Activated CD4-positive, alpha-beta T cell treated with anti-CD3 and anti-CD28 coated beads, Interleukin-2, Interleukin-6, amounts not matched to agents 100 ng/mL and 50 ng/mL, durations not matched to agents 16 hours and 8 hours (primary cell): ENCODE results near the gene LYZL1.
A peak's percentile ranks its signal among the peaks of the same experiment; 100 is the strongest.
"Not testable (repeated sequence)": the region's sequence is repeated elsewhere in the genome, so short reads cannot be mapped to it uniquely, and the experiment has no call there.

ENCODE experiments used
- DNase-seq: peaks from one replicate; pipeline ENCODE4 v3.0.0-alpha.2; 2020

Gene LYZL1

GRCh38 chr10:29265210-29265768 is 23.6 kb upstream of the LYZL1 start:
- DNase-seq: no peak

GRCh38 chr10:29266641-29267040 is 22.2 kb upstream of the LYZL1 start:
- DNase-seq: no peak

DNA sequence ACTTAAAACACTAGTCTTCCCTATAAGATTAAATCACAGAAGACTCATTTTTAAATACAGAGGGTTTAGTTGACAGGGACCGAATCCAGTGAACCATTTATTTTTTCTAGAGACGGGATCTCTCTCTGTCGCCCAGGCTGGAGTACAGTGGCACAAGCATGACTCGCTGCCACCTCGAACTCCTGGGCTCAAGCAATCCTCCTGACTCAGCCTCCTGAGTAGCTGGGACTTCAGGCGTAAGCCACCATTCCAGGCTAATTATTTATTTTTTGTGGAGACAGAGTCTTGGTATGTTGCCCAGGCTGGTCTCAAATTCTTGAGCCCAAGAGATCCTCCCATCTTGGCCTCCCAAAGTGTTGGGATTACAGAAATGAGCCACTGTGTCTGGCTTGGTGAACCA is 20.9 kb upstream of the LYZL1 start:
- DNase-seq: no peak

GRCh38 chr10:29269486-29269885 is 19.4 kb upstream of the LYZL1 start:
- no peak for DNase-seq

GRCh38 chr10:29270883-29271282 is 18.0 kb upstream of the LYZL1 start:
- DNase-seq: no peak

- no peak for DNase-seq
Observed at GRCh38 chr10:29271877-29272276, 17.0 kb upstream of the LYZL1 start.

DNA sequence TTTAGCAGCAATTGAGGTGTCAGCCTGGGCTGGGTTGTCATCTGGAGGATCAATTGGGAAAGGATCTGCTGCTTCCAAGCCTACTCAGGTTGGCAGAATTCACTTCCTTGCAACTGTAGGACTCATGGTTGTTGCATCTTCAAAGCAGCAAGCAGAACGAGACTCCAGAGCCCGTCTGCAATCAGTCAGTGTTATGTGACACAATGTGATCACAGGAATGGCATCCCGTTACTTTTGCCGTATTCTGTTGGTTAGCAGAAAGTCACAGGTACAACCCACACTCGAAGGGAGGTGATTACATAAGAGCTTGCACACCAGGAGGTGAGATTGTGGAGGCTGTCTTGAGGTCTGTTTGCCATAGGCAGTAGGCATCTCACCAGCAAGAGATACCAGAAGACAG is 15.4 kb upstream of the LYZL1 start:
- no peak for DNase-seq

GRCh38 chr10:29276251-29276850 is 12.5 kb upstream of the LYZL1 start:
- no peak for DNase-seq

- DNase-seq: no peak
Observed at GRCh38 chr10:29277296-29277695, 11.6 kb upstream of the LYZL1 start.

DNA sequence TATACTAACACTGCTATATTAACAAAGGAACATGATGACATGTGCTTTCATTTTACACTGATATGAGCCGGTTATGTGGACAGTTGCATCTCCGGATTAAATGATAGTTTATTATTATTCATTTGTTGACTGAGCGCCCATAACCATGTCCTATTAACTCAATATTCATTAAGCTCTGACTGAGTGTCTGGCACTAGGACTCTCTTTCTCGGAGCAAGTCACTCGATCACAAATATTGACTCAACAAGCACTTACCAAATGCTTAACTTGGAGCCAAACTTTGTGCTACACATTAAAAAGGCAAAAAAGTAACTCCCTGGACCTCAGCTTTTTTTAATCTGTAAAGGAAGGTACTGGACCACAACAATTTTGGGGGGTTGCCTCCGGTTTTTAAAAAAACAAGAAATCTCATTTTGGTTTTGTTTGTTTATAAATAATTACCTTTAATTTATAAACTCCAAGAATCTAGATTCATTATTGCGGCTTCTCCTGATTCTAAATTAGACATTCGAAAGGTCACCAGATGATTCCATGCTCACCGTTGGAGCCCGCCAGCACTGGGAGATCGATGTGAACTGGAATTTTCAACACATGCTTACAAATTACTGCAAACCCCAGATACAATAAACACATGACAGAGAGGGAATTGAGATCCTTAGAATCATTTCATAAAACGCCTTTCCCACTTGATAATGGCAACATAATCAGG is 8.9 kb upstream of the LYZL1 start:
- DNase-seq: no peak

- DNase-seq: no peak
Observed at GRCh38 chr10:29280488-29280840, 8.4 kb upstream of the LYZL1 start.

GRCh38 chr10:29285624-29286051 is 3.2 kb upstream of the LYZL1 start:
- no peak for DNase-seq

GRCh38 chr10:29287635-29288034 is 1.2 kb upstream of the LYZL1 start:
- DNase-seq: no peak

DNA sequence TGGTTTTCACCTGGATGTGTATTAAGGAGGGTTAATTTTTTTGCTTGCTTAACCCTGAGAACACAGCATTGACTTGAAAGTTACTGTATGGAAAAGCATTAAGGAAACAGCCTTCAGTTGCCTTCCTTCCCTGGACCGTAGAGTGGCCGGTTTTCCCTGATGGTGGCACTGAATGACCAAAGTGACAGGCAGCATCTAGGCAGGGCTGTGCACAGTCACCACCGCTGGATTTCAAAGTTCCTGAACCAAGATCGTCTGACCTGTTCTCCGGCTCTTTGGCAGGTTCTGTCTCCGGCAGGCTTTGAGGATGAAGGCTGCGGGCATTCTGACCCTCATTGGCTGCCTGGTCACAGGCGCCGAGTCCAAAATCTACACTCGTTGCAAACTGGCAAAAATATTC is 2.7 kb downstream of the LYZL1 start:
- DNase-seq: not testable (repeated sequence)

- not testable (repeated sequence) for DNase-seq
Observed at GRCh38 chr10:29292406-29292805, 3.5 kb downstream of the LYZL1 start.

- no peak for DNase-seq
Observed at GRCh38 chr10:29295813-29296212, 6.9 kb downstream of the LYZL1 start.

DNA sequence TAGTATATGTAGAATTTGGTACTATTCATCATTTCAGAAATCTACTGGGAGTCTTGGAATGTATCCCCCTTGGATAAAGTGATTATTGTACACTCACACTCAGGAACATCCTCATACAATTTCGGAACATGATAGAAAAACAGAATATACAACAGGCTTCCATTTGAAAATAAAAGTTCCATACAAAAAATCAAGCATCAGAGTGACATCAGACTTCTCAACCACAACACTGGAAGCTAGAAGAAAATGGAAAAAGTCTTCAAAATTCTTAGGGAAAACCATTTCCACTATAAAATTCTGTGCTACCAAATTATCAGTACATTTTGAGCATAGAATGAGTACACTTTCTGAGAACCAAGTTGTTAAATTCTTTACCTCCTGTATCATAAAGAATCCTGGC is 8.8 kb downstream of the LYZL1 start:
- DNase-seq: no peak

- no peak for DNase-seq
Observed at GRCh38 chr10:29301359-29301910, 12.6 kb downstream of the LYZL1 start.

DNA sequence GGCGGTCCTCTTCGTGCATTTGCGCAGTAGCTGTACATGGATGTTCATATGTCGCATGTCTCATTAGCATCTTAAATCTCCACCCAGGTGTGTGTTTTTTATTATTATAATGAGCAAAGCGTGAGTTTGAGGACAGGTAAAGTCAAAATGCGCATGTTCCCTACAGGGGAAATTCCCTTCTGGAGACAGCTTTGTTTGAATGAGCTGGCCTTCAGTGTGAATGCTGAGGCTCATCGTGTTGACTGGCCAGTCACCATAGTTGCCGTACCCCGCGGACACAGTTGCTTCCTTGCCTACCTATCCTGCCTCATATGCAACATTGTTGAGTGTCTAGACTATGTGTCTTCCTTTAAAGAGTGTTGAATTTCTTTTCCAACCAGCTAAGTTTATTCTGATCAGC is 13.6 kb downstream of the LYZL1 start:
- no peak for DNase-seq

DNA sequence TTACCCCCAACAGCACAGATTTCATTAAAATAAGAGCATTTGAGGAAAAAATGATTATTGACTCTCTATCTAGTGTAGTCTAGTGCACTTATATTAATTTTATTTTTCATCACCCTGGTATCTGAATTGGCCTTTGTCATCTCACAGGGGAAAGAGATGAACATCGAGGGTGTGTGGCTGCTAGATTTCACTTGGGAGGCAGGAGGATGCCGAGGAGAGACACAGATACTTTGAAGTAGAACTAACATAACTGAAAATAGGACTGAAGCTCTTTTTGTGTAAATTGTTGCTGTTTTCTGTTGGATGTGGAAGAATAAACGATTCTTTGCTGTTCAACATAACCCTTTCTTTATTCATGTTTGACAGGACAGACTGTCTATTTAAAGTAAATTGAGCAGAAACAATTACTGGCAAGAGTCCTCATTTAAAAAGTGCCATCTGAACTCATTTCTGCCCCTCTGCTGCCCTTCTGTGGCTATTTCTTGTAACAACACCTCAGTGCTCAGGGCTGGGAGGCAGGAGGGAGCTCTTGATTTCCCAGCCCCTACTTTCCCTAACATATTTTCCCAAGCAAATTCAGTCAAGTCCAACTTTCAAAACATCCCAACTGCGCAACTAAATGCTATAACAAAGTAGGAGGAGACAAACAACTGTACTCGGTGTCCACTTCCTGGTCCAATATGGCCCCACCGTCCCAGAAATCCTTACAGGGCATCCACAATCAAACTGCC is 15.6 kb downstream of the LYZL1 start:
- DNase-seq: peak; percentile 54

GRCh38 chr10:29304995-29305335 is 16.1 kb downstream of the LYZL1 start:
- DNase-seq: no peak

DNA sequence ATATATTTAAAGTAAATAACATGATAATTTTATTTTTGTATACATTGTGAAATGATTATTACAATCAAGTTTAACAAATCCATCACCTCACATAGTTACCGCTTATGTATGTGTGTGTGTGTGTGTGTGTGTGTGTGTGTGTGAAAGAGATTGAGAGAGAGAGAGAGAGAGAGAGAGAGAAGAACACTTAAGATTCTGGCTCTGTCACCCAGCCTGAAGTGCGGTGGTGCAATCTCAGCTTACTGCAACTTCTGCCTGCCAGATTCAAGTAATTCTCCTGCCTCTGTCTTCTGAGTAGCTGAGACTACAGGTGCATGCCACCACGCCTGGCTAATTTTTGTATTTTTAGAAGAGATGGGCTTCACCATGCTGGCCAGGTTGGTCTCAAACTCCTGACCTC is 17.8 kb downstream of the LYZL1 start:
- DNase-seq: no peak

DNA sequence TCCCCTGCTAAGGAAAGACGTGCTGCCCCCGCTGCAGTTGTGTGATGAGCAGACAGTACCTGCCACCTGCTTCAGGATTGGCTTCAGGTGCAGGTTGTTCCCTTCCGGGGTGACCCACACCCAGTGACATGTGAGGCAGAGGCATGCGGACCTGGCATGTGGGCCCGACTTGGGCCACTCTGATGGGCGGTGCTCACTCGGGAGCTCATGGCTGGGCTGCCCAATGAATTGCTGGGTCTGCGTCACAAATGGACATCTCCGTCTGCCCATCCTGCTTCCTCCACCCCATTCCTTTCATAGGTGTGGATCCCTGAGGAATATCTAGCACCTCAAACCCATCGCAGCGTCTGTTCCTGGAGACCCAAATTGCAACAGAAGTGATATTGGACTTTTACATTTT is 19.3 kb downstream of the LYZL1 start:
- DNase-seq: not testable (repeated sequence)

- no peak for DNase-seq
Observed at GRCh38 chr10:29309465-29309864, 20.6 kb downstream of the LYZL1 start.
